ENCODE measurements around the gene SCO2.

The SCO2 gene

DNA sequence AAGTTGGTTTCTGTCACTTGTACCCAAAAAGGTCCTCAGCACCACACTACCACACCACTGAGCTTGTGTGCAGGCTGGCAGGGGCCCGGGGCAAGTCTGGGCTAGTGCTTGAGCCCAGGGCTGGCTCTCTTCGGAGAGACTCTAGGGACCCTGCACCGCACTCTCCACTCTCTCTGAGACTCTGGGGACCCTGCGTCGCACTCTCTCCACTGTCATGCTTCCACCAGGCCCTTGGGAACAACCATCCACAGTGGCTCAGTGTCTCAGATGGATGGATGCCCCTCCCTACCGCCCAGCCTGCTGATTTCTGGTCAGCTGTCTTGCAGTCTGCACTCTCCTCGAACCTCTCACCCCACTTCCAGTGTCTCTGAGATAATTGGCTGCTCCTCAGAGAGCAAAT, 48.5 kb downstream of the SCO2 start:
- no peak overlapping the region for H3K27ac ChIP-seq (ENCODE audit: low read depth, low read length)
- H3K36me3 ChIP-seq (ENCODE audit: control insufficient read depth in 1 of 2, insufficient read depth in 2 of 2, low read length in 2 of 2), result no peaks in the 10 kb centered on the region
- H3K9ac ChIP-seq (ENCODE audit: low read depth in 1 of 2, low read length in 2 of 2), result no peak overlapping the region
- H3K27me3 ChIP-seq (ENCODE audit: control insufficient read depth in 1 of 2, insufficient read depth in 2 of 2, low read length in 2 of 2), result peaks cover 0 to 4% of the 10 kb centered on the region in 2 donors
- no peak overlapping the region for H3K4me3 ChIP-seq (ENCODE audit: low read depth in 1 of 2, low read length in 2 of 2)
- H3K9me3 ChIP-seq (ENCODE audit: control insufficient read depth in 1 of 2, low read length in 2 of 2), result no peaks in the 10 kb centered on the region
- H3K4me1 ChIP-seq (ENCODE audit: control insufficient read depth in 1 of 2, insufficient read depth in 2 of 2, low read length in 2 of 2), result peaks cover 24 to 29% of the 10 kb centered on the region in 2 donors

DNA sequence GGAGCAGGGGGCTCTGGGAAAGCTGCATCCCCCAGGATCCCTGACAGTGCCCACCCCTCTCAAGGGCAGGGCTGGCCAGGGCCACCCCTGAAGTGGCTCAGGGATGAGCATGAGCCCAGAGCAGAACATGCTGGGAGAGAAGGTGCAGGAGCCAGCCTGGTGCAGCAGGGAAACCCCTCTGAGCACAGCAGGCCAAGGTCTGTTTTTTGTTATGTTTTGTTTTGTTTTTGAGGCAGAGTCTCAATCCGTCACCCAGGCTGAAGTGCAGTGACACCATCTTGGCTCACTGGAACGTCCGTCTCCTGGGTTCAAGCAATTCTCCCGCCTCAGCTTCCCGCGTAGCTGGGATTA, 49.8 kb downstream of the SCO2 start:
- H3K9ac ChIP-seq (ENCODE audit: low read depth in 1 of 2, low read length in 2 of 2), result peak overlapping the region; percentile 64 to 77
- no peaks in the 10 kb centered on the region for H3K9me3 ChIP-seq (ENCODE audit: control insufficient read depth in 1 of 2, low read length in 2 of 2)
- peaks cover 34 to 39% of the 10 kb centered on the region in 2 donors for H3K4me1 ChIP-seq (ENCODE audit: control insufficient read depth in 1 of 2, insufficient read depth in 2 of 2, low read length in 2 of 2)
- no peak overlapping the region for H3K27ac ChIP-seq (ENCODE audit: low read depth, low read length)
- H3K36me3 ChIP-seq (ENCODE audit: control insufficient read depth in 1 of 2, insufficient read depth in 2 of 2, low read length in 2 of 2), result no peaks in the 10 kb centered on the region
- peak overlapping the region; percentile 69 to 77 for H3K4me3 ChIP-seq (ENCODE audit: low read depth in 1 of 2, low read length in 2 of 2)
- H3K27me3 ChIP-seq (ENCODE audit: control insufficient read depth in 1 of 2, insufficient read depth in 2 of 2, low read length in 2 of 2), result peaks cover 0 to 3% of the 10 kb centered on the region in 2 donors

GRCh38 chr22:50474710-50475651, 50.4 kb downstream of the SCO2 start, which contains the start of gene SBF1:
SBF1 (minus strand) TSS chr22:50475035; CDS start chr22:50474840, 195 bp downstream.
- peaks cover 0 to 2% of the 10 kb centered on the region in 2 donors for H3K27me3 ChIP-seq (ENCODE audit: control insufficient read depth in 1 of 2, insufficient read depth in 2 of 2, low read length in 2 of 2)
- no peaks in the 10 kb centered on the region for H3K36me3 ChIP-seq (ENCODE audit: control insufficient read depth in 1 of 2, insufficient read depth in 2 of 2, low read length in 2 of 2)
- H3K9me3 ChIP-seq (ENCODE audit: control insufficient read depth in 1 of 2, low read length in 2 of 2), result no peaks in the 10 kb centered on the region
- peaks cover 41 to 46% of the 10 kb centered on the region in 2 donors for H3K4me1 ChIP-seq (ENCODE audit: control insufficient read depth in 1 of 2, insufficient read depth in 2 of 2, low read length in 2 of 2)
- H3K27ac ChIP-seq (ENCODE audit: low read depth, low read length), result peak within 1 kb of the TSS; percentile 10
- H3K9ac ChIP-seq (ENCODE audit: low read depth in 1 of 2, low read length in 2 of 2), result peak within 1 kb of the TSS; percentile 77 to 87
- peak within 1 kb of the TSS; percentile 79 to 83 for H3K4me3 ChIP-seq (ENCODE audit: low read depth in 1 of 2, low read length in 2 of 2)

- H3K27me3 ChIP-seq (ENCODE audit: control insufficient read depth in 1 of 2, insufficient read depth in 2 of 2, low read length in 2 of 2), result no peaks in the 10 kb centered on the region
- peaks cover 50 to 54% of the 10 kb centered on the region in 2 donors for H3K4me1 ChIP-seq (ENCODE audit: control insufficient read depth in 1 of 2, insufficient read depth in 2 of 2, low read length in 2 of 2)
- H3K9me3 ChIP-seq (ENCODE audit: control insufficient read depth in 1 of 2, low read length in 2 of 2), result no peaks in the 10 kb centered on the region
- peak overlapping the region; percentile 73 to 87 for H3K9ac ChIP-seq (ENCODE audit: low read depth in 1 of 2, low read length in 2 of 2)
- H3K4me3 ChIP-seq (ENCODE audit: low read depth in 1 of 2, low read length in 2 of 2), result peak overlapping the region; percentile 79 to 83
- H3K27ac ChIP-seq (ENCODE audit: low read depth, low read length), result peak overlapping the region; percentile 10
- H3K36me3 ChIP-seq (ENCODE audit: control insufficient read depth in 1 of 2, insufficient read depth in 2 of 2, low read length in 2 of 2), result no peaks in the 10 kb centered on the region
Observed at GRCh38 chr22:50473855-50474671, 51.3 kb downstream of the SCO2 start.

Measured in duodenal mucosa (tissue), 2 donors.